ENCODE results near the gene FES. TPM values are rescaled to one million over a fixed set of nuclear protein-coding genes. Genes with fewer than 3 reads are reported as not detected.

The FES gene
- total RNA-seq, 1 donor from 2014 or later, result 65.1 TPM

- H3K36me3 ChIP-seq, result peaks cover 40 to 47% of the 10 kb centered on the region in 2 donors
- intact Hi-C loops (cut with DNase I), result loop anchor here (10.0 kb wide), 3 partner anchors 358 to 988 kb away; partner anchors contain the start of genes AP3S2 and CRTC3
- H3K4me3 ChIP-seq, result no peak overlapping the region
- no peaks in the 10 kb centered on the region for H3K27me3 ChIP-seq
- H3K4me1 ChIP-seq, result peaks cover 10 to 30% of the 10 kb centered on the region in 2 donors
- TF ChIP-seq, protein P1, sequence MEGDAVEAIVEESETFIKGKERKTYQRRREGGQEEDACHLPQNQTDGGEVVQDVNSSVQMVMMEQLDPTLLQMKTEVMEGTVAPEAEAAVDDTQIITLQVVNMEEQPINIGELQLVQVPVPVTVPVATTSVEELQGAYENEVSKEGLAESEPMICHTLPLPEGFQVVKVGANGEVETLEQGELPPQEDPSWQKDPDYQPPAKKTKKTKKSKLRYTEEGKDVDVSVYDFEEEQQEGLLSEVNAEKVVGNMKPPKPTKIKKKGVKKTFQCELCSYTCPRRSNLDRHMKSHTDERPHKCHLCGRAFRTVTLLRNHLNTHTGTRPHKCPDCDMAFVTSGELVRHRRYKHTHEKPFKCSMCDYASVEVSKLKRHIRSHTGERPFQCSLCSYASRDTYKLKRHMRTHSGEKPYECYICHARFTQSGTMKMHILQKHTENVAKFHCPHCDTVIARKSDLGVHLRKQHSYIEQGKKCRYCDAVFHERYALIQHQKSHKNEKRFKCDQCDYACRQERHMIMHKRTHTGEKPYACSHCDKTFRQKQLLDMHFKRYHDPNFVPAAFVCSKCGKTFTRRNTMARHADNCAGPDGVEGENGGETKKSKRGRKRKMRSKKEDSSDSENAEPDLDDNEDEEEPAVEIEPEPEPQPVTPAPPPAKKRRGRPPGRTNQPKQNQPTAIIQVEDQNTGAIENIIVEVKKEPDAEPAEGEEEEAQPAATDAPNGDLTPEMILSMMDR (IDR thresholded peaks at IDR 0.05), result no peak
- no peak for DNase-seq (ENCODE audit: low spot score in 2 of 2)
- H3K27ac ChIP-seq, result peak overlapping the region; percentile 90 to 94
- no peaks in the 10 kb centered on the region for H3K9me3 ChIP-seq
Observed at GRCh38 chr15:90882781-90883525, 1.4 kb upstream of the FES start.

- intact Hi-C loops (cut with DNase I), result loop anchor here (10.0 kb wide), 3 partner anchors 359 to 989 kb away; partner anchors contain the start of genes AP3S2 and CRTC3
Observed at GRCh38 chr15:90883526-90883975, 753 bp upstream of the FES start.

DNA sequence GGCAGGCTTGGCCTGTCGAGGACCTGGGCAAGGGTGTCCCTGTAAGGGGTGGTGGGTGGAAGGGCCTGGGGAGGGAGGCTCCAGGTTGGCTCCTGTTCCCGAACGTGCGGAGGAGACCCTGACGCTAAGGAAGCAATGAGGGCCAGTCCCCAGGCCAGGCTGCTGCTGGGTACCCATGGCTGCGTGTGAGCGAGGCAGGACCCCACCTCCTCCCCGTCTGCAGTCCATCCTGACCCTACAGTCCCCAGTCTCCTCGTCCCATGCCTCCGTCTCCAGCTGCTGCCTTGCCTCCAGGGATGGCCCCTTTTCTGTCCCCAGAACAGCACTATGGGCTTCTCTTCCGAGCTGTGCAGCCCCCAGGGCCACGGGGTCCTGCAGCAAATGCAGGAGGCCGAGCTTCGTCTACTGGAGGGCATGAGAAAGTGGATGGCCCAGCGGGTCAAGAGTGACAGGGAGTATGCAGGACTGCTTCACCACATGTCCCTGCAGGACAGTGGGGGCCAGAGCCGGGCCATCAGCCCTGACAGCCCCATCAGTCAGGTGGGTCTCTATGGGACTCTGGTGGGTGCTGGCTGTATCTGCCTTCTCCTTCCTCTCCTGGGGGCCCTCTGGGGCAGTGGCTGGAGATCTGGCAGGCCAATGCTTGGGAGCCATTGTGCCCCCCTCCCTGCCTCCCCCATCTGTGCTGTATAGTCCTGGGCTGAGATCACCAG, 571 bp downstream of the FES start:
- peaks cover 30 to 33% of the 10 kb centered on the region in 2 donors for H3K36me3 ChIP-seq
- TF ChIP-seq, protein P1 (IDR thresholded peaks at IDR 0.05), result no peak
- no peaks in the 10 kb centered on the region for H3K9me3 ChIP-seq
- peak overlapping the region; percentile 61 to 75 for H3K4me3 ChIP-seq
- H3K4me1 ChIP-seq, result peaks cover 10 to 30% of the 10 kb centered on the region in 2 donors
- intact Hi-C loops (cut with DNase I), result loop anchor here (2.0 to 10.0 kb wide), 6 partner anchors 47 to 990 kb away; partner anchors contain the start of genes AP3S2, BLM, CRTC3 and HDDC3
- no peaks in the 10 kb centered on the region for H3K27me3 ChIP-seq
- no peak for DNase-seq (ENCODE audit: low spot score in 2 of 2)
- H3K27ac ChIP-seq, result peak overlapping the region; percentile 90 to 94

More at GRCh38 chr15:90883526-90883975, 753 bp upstream of the FES start:
- peak overlapping the region; percentile 61 to 75 for H3K4me3 ChIP-seq
- no peaks in the 10 kb centered on the region for H3K27me3 ChIP-seq
- H3K4me1 ChIP-seq, result peaks cover 10 to 30% of the 10 kb centered on the region in 2 donors
- TF ChIP-seq, protein P1 (IDR thresholded peaks at IDR 0.05), result no peak
- H3K36me3 ChIP-seq, result peaks cover 34 to 41% of the 10 kb centered on the region in 2 donors
- no peak for DNase-seq (ENCODE audit: low spot score in 2 of 2)
- H3K27ac ChIP-seq, result peak overlapping the region; percentile 90 to 94
- no peaks in the 10 kb centered on the region for H3K9me3 ChIP-seq

DNA sequence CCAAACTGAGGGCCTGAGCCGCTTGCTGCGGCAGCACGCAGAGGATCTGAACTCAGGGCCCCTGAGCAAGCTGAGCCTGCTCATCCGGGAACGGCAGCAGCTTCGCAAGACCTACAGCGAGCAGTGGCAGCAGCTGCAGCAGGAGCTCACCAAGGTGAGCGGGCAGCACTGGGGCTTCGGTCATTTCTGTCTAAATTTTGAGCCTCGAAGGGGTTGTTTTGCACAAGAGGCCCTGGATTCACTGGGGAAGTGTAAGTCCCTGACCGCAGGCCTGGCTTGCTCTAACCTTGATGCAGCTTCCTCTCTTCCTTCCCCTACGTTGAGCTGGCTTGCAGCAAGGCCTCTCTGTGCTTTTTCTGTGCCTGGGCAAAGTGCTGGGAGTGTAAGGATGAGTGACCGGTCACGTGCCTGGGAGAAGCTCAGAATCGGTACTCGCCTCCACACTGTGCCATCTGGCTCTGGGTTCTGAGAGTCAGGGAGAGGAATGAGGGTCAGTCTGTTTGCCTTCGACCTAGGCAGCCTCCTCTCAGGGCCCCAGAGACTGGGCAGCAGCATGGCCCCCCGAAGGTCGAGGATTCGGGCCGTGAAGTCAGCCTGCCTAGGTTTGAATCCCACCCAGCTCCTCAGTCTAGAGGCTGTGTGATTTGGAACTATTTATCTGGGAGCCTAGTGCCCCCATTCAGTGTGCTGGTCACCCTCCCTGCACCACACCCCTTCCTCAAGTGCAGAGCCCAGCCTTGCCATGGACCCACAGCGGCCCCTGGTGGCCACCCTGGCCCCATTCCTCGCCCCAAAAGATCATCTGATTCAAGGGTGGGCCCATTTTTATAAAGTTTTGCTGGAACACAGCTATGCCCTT, 1.4 kb downstream of the FES start:
- H3K4me1 ChIP-seq, result peaks cover 10 to 30% of the 10 kb centered on the region in 2 donors
- DNase-seq (ENCODE audit: low spot score in 2 of 2), result peak; percentile 36 to 85
- H3K27me3 ChIP-seq, result no peaks in the 10 kb centered on the region
- H3K27ac ChIP-seq, result peak overlapping the region; percentile 90 to 94
- TF ChIP-seq, protein P1 (IDR thresholded peaks at IDR 0.05), result peak; percentile 96 to 99 (median 98)
- intact Hi-C loops (cut with DNase I), result loop anchor here (1.0 to 10.0 kb wide), 7 partner anchors 47 to 991 kb away; partner anchors contain the start of genes AP3S2, BLM, CRTC3 and HDDC3
- H3K4me3 ChIP-seq, result peak overlapping the region; percentile 8 to 75
- H3K36me3 ChIP-seq, result peaks cover 30 to 33% of the 10 kb centered on the region in 2 donors
- no peaks in the 10 kb centered on the region for H3K9me3 ChIP-seq

- Histone ChIP-seq H3K9me3 (no peaks in the 10 kb centered on the region), H3K27ac (peak overlapping the region; percentile 90 to 94), H3K36me3 (peaks cover 32 to 33% of the 10 kb centered on the region in 2 donors), H3K4me1 (peaks cover 10 to 30% of the 10 kb centered on the region in 2 donors), H3K4me3 (peak overlapping the region in 1 of 2 donors; percentile 75), H3K27me3 (no peaks in the 10 kb centered on the region)
- TF ChIP-seq, protein P1 (IDR thresholded peaks at IDR 0.05), result no peak
- no peak for DNase-seq (ENCODE audit: low spot score in 2 of 2)
- intact Hi-C loops (cut with DNase I), result loop anchor here (1.0 to 10.0 kb wide), 6 partner anchors 46 to 991 kb away; partner anchors contain the start of genes AP3S2, CRTC3 and HDDC3
Observed at GRCh38 chr15:90886291-90886614, 1.9 kb downstream of the FES start.

All from ascending aorta (tissue), 2 donors.